HepG2 (cell line): ENCODE measurements around the gene INPP5K. TPM values are rescaled to one million over a fixed set of nuclear protein-coding genes. Genes with fewer than 3 reads are reported as not detected.

Experiments used
- ATF1 ChIP-seq: IDR thresholded peaks from 2 replicates; pipeline ENCODE4 v1.6.1; 2016; ENCODE audit warnings: mild to moderate bottlenecking, control low read depth
- FOXA1 ChIP-seq, 2 experiments: fragments of 450-650 bp in 1 of 2; sonication (generic) in 1 of 2; formaldehyde crosslinking in 1 of 2; IDR thresholded peaks; 2 replicates each; pipeline versions ENCODE4 v1.4.0 to v1.6.1; 2016 to 2020; ENCODE audit warnings: missing genetic modification reagents in 1 of 2
- MBNL3 ChIP-seq: fragments of 250-450 bp; sonication (Bioruptor Pico); conservative IDR thresholded peaks from 2 replicates; pipeline ENCODE4 v1.8.0; 2022; ENCODE audit warnings: mild to moderate bottlenecking, inconsistent platforms
- PHF8 ChIP-seq: sonication (generic); formaldehyde crosslinking; IDR thresholded peaks from 2 replicates; pipeline ENCODE4 v1.5.0; 2020; ENCODE audit warnings: missing genetic modification reagents
- POLR2G ChIP-seq: fragments of 200-400 bp; formaldehyde crosslinking; IDR thresholded peaks from 2 replicates; pipeline ENCODE4 v1.6.1; 2018; ENCODE audit warnings: mild to moderate bottlenecking, low read depth, low read length, moderate library complexity
- RARA ChIP-seq: IDR thresholded peaks from 2 replicates; pipeline ENCODE4 v1.6.1; 2016; ENCODE audit warnings: missing genetic modification reagents, missing compliant biosample characterization
- RBM39 ChIP-seq: fragments of 200-400 bp; formaldehyde crosslinking; IDR thresholded peaks from one replicate; pipeline ENCODE4 v1.6.1; 2018; ENCODE audit warnings: antibody characterized with exemption, mild to moderate bottlenecking, low read depth, low read length; ENCODE audit not compliant: poor library complexity, severe bottlenecking
- RELA ChIP-seq: sonication (generic); formaldehyde crosslinking; IDR thresholded peaks from 2 replicates; pipeline ENCODE4 v1.4.0; 2020; ENCODE audit warnings: missing genetic modification reagents
- REPIN1 ChIP-seq: sonication (generic); formaldehyde crosslinking; IDR thresholded peaks from 2 replicates; pipeline ENCODE4 v1.8.0; 2022; ENCODE audit warnings: missing genetic modification reagents, low read depth, mild to moderate bottlenecking, borderline replicate concordance
- STAG1 ChIP-seq: sonication (generic); formaldehyde crosslinking; IDR thresholded peaks from 2 replicates; pipeline ENCODE4 v1.4.0; 2020; ENCODE audit warnings: missing genetic modification reagents
- TCF7 ChIP-seq: sonication (generic); IDR thresholded peaks from 2 replicates; pipeline ENCODE4 v1.6.1; 2016; ENCODE audit warnings: antibody characterized with exemption, low read depth
- YY1 ChIP-seq: IDR thresholded peaks from 2 replicates; pipeline ENCODE4 v1.6.1; 2011; ENCODE audit warnings: low read length, low read depth, moderate library complexity, mild to moderate bottlenecking; ENCODE audit not compliant: insufficient read depth, insufficient replicate concordance
- ZBTB20 ChIP-seq: sonication (generic); formaldehyde crosslinking; IDR thresholded peaks from 2 replicates; pipeline ENCODE4 v1.8.1; 2023; ENCODE audit warnings: missing genetic modification reagents, low read depth, mild to moderate bottlenecking, borderline replicate concordance
- ZBTB7B ChIP-seq: sonication (generic); formaldehyde crosslinking; IDR thresholded peaks from 2 replicates; pipeline ENCODE4 v1.4.0; 2020; ENCODE audit warnings: missing genetic modification reagents
- ZC3H13 ChIP-seq: sonication (generic); formaldehyde crosslinking; IDR thresholded peaks from 2 replicates; pipeline ENCODE4 v1.8.1; 2023; ENCODE audit warnings: mild to moderate bottlenecking, missing genetic modification reagents, moderate library complexity
- ZC3H4 ChIP-seq: sonication (generic); formaldehyde crosslinking; IDR thresholded peaks from 2 replicates; pipeline ENCODE4 v1.4.0; 2020; ENCODE audit warnings: missing genetic modification reagents, borderline replicate concordance
- ZFX ChIP-seq: sonication (generic); formaldehyde crosslinking; IDR thresholded peaks from 2 replicates; pipeline ENCODE4 v1.4.0; 2020; ENCODE audit warnings: mild to moderate bottlenecking, low read depth, missing genetic modification reagents, moderate library complexity
- ZNF331 ChIP-seq: sonication (generic); formaldehyde crosslinking; IDR thresholded peaks from 2 replicates; pipeline ENCODE4 v1.4.0; 2020; ENCODE audit warnings: missing genetic modification reagents
- ZNF34 ChIP-seq: sonication (generic); formaldehyde crosslinking; IDR thresholded peaks from 2 replicates; pipeline ENCODE4 v1.4.0; 2020; ENCODE audit warnings: mild to moderate bottlenecking, missing genetic modification reagents, borderline replicate concordance
- ZNF543 ChIP-seq: sonication (generic); formaldehyde crosslinking; IDR thresholded peaks from 2 replicates; pipeline ENCODE4 v1.4.0; 2020; ENCODE audit warnings: mild to moderate bottlenecking, missing genetic modification reagents
- ZNF569 ChIP-seq: sonication (generic); formaldehyde crosslinking; IDR thresholded peaks from 2 replicates; pipeline ENCODE4 v1.5.0; 2020; ENCODE audit warnings: mild to moderate bottlenecking, missing genetic modification reagents, moderate library complexity, borderline replicate concordance
- ZNF572 ChIP-seq: sonication (generic); formaldehyde crosslinking; IDR thresholded peaks from 2 replicates; pipeline ENCODE4 v1.5.1; 2020; ENCODE audit warnings: mild to moderate bottlenecking, missing genetic modification reagents
- ZSCAN25 ChIP-seq: sonication (generic); formaldehyde crosslinking; IDR thresholded peaks from 2 replicates; pipeline ENCODE4 v1.8.0; 2022; ENCODE audit warnings: mild to moderate bottlenecking, missing genetic modification reagents
- polyA plus RNA-seq, 8 experiments: library from polyadenylated mRNA; depleted of rRNA in 3 of 8; stranded (reverse) in 7 of 8; unstranded in 1 of 8; fragments of >200 nt; fragmentation: Illumina TruSeq in 4 of 8; extraction: Trizol in 4 of 8; gene quantifications; 2 replicates each; pipeline versions ENCODE4 v1.2.1 to v1.2.3, GENCODE V29; 2011 to 2016; ENCODE audit warnings: low read depth in 4 of 8, missing spikeins in 1 of 8, mixed read lengths in 1 of 8; ENCODE audit not compliant: insufficient read depth in 1 of 8
- total RNA-seq, 5 experiments: library from RNA; depleted of rRNA; stranded (reverse); fragments of >200 nt; fragmentation: Illumina TruSeq; extraction: Trizol; gene quantifications; 2 replicates each; pipeline ENCODE4 v1.2.3, GENCODE V29; 2016; ENCODE audit warnings: low read depth in 1 of 5
- TF ChIP-seq, protein P1 (sequence below): sonication (generic); formaldehyde crosslinking; IDR thresholded peaks from 2 replicates; pipeline ENCODE4 v1.4.0; 2020; ENCODE audit warnings: missing genetic modification reagents
- TF ChIP-seq, protein P2 (sequence below): sonication (generic); formaldehyde crosslinking; IDR thresholded peaks from 2 replicates; pipeline ENCODE4 v1.4.0; 2020; ENCODE audit warnings: low read depth, mild to moderate bottlenecking, missing genetic modification reagents
- TF ChIP-seq, protein P3 (sequence below): sonication (generic); formaldehyde crosslinking; IDR thresholded peaks from 2 replicates; pipeline ENCODE4 v1.8.0; 2022; ENCODE audit warnings: mild to moderate bottlenecking, missing genetic modification reagents, moderate library complexity

Gene INPP5K
- total and polyA plus RNA-seq, 2 of the 13 experiments (the other 11 are each of a cell fraction or from before 2014, with no cell fraction given): 4.8 to 9.6 TPM

DNA sequence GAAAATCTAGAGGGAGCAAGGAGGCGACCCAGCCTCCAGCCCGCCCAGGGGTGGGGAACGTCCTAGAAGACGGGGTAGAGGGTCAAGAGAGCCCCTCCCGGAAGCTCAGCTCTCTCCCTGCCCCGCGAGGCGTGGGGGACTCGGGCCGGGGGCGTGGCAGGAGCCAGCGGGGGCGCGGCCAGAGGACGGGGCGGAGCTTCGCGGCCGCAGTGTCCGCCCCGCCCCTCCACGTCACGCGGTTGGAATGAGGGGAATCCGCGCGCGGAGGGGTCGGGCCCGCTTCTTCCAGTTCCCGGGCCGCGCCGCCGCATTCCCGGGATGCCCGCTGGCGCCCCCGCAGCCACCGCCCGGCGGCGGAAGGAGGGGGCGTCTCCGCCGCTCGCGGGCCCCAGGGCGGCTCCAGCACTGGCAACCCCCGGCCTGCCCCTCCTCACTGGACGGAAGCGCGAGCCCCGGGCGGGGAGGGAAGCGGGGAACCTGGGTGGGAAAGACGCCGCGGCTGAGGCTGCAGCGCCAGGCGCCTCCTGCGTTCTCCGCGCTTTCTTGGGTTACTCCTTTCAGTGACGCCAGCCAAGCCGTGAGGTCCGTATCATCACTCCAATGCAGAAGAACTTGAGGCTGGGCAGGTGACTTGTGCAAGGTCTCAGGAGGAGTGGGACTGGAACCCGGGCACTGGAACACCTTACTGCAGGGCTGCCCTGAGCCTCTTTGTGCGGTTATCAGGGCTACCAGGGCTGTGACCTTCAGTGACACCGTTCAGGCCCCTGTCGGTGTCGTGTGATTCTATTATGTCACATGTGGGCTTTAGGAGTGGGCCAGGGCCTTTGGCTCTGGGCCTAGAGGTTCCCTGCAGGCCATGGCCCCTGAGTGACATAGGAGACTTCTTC is 28.2 kb downstream of the INPP5K start (continued):
- peak; percentile 63; the same call in 1 of the 2 replicates for TF ChIP-seq ZBTB7B (CRISPR knock-in tag)
- peak; percentile 46 for TF ChIP-seq PHF8 (CRISPR knock-in tag)
- TF ChIP-seq POLR2G: no peak
- TF ChIP-seq STAG1 (CRISPR knock-in tag): no peak
- TF ChIP-seq, protein P1, sequence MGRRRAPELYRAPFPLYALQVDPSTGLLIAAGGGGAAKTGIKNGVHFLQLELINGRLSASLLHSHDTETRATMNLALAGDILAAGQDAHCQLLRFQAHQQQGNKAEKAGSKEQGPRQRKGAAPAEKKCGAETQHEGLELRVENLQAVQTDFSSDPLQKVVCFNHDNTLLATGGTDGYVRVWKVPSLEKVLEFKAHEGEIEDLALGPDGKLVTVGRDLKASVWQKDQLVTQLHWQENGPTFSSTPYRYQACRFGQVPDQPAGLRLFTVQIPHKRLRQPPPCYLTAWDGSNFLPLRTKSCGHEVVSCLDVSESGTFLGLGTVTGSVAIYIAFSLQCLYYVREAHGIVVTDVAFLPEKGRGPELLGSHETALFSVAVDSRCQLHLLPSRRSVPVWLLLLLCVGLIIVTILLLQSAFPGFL (CRISPR knock-in tag): no peak
- TF ChIP-seq, protein P2, sequence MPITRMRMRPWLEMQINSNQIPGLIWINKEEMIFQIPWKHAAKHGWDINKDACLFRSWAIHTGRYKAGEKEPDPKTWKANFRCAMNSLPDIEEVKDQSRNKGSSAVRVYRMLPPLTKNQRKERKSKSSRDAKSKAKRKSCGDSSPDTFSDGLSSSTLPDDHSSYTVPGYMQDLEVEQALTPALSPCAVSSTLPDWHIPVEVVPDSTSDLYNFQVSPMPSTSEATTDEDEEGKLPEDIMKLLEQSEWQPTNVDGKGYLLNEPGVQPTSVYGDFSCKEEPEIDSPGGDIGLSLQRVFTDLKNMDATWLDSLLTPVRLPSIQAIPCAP (CRISPR knock-in tag): no peak
- no peak for TF ChIP-seq MBNL3 (CRISPR knock-in tag)
- no peak; the same call in 1 of the 2 replicates for TF ChIP-seq REPIN1 (CRISPR knock-in tag)
- TF ChIP-seq ZFX (CRISPR knock-in tag): peak; percentile 81
- TF ChIP-seq ZSCAN25: no peak
- no peak for TF ChIP-seq ATF1 (CRISPR knock-in tag)
- no peak for TF ChIP-seq TCF7
- TF ChIP-seq ZNF543 (CRISPR knock-in tag): no peak
- peak; percentile 85 for TF ChIP-seq ZNF34
- no peak for TF ChIP-seq ZNF572 (CRISPR knock-in tag)
- TF ChIP-seq, protein P3, sequence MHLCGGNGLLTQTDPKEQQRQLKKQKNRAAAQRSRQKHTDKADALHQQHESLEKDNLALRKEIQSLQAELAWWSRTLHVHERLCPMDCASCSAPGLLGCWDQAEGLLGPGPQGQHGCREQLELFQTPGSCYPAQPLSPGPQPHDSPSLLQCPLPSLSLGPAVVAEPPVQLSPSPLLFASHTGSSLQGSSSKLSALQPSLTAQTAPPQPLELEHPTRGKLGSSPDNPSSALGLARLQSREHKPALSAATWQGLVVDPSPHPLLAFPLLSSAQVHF: no peak
- peak; percentile 78 for TF ChIP-seq RARA (CRISPR knock-in tag)
- no peak for TF ChIP-seq ZBTB20 (CRISPR knock-in tag)
- TF ChIP-seq RBM39: no peak
- no peak for TF ChIP-seq YY1
- no peak for TF ChIP-seq RELA (CRISPR knock-in tag)
- TF ChIP-seq FOXA1 (IDR thresholded peaks at IDR 0.05): no peak
- TF ChIP-seq FOXA1 (CRISPR knock-in tag; IDR thresholded peaks at IDR 0.05): no peak
- TF ChIP-seq ZC3H13 (CRISPR knock-in tag): no peak
- no peak for TF ChIP-seq ZNF569 (CRISPR knock-in tag)
- no peak for TF ChIP-seq ZNF331
- TF ChIP-seq ZC3H4 (CRISPR knock-in tag): no peak
